Coronary artery (tissue), 2 donors: ENCODE data around the gene HOXB5.

Source experiments
- DNase-seq: peaks from one replicate; pipeline ENCODE4 v3.0.0-alpha.2; 2017; ENCODE audit warnings: low spot score
- H3K27ac ChIP-seq, 2 donors: fragments of 200-600 bp; sonication (generic); one replicate each; pipeline ENCODE4 v1.5.1; 2016 to 2019
- H3K4me3 ChIP-seq: fragments of 200-600 bp; sonication (generic); 2 replicates; pipeline ENCODE4 v1.5.1; 2016; ENCODE audit warnings: mild to moderate bottlenecking, moderate library complexity
- TF ChIP-seq, protein P1 (sequence below): fragments of 200-600 bp; sonication (generic); IDR thresholded peaks from one replicate; pipeline ENCODE4 v1.5.1; 2019; ENCODE audit warnings: antibody characterized with exemption

Gene HOXB5

GRCh38 chr17:48545539-48545938 is 48.0 kb downstream of the HOXB5 start:
- TF ChIP-seq, protein P1, sequence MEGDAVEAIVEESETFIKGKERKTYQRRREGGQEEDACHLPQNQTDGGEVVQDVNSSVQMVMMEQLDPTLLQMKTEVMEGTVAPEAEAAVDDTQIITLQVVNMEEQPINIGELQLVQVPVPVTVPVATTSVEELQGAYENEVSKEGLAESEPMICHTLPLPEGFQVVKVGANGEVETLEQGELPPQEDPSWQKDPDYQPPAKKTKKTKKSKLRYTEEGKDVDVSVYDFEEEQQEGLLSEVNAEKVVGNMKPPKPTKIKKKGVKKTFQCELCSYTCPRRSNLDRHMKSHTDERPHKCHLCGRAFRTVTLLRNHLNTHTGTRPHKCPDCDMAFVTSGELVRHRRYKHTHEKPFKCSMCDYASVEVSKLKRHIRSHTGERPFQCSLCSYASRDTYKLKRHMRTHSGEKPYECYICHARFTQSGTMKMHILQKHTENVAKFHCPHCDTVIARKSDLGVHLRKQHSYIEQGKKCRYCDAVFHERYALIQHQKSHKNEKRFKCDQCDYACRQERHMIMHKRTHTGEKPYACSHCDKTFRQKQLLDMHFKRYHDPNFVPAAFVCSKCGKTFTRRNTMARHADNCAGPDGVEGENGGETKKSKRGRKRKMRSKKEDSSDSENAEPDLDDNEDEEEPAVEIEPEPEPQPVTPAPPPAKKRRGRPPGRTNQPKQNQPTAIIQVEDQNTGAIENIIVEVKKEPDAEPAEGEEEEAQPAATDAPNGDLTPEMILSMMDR: no peak
- no peak overlapping the region for H3K4me3 ChIP-seq
- no peak for DNase-seq
- H3K27ac ChIP-seq: peak overlapping the region; percentile 89 to 97

GRCh38 chr17:48545022-48545375 is 48.6 kb downstream of the HOXB5 start, which contains the start of gene HOXB2:
Gene HOXB2 (minus strand): TSS chr17:48545109. CDS start chr17:48544911, 198 bp downstream.
- Histone ChIP-seq H3K27ac (peak within 1 kb of the TSS; percentile 89 to 97), H3K4me3 (peak within 1 kb of the TSS; percentile 87)
- TF ChIP-seq, protein P1: no peak
- DNase-seq: no peak

- H3K27ac ChIP-seq: peak overlapping the region; percentile 89 to 97
- DNase-seq: peak; percentile 95
- TF ChIP-seq, protein P1: no peak
Measured at GRCh38 chr17:48544349-48545021, 49.1 kb downstream of the HOXB5 start.

DNA sequence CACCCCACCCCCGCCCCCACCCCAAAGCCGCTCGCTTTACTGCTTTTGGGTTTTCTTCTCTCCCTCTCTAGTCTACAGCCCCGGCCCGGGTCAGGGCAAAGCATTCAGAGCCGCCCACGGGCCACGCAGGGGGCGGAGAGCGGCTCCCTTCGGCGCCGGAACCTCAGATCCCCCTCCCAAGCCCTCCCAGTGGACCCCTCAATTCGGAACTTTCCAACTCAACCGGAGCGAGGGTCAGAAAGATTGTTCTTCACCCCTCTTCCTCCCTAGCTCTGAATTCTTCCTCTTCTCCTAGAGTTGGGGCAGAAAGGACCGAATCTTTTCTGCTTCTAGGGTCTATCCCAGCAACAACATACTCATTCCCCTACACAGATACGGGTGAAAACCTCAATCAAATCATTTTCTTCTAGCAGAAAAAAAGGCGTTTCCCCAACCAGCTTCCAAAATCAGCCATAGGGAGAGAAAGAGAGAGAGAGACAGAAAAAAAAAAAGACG is 49.7 kb downstream of the HOXB5 start:
- DNase-seq: no peak
- H3K4me3 ChIP-seq: peak overlapping the region; percentile 87
- H3K27ac ChIP-seq: peak overlapping the region; percentile 89 to 97
- TF ChIP-seq, protein P1: no peak

More at GRCh38 chr17:48544349-48545021, 49.1 kb downstream of the HOXB5 start:
- peak overlapping the region; percentile 87 for H3K4me3 ChIP-seq

GRCh38 chr17:48543107-48543853 is 50.3 kb downstream of the HOXB5 start:
- TF ChIP-seq, protein P1: peak; percentile 10
- H3K4me3 ChIP-seq: peak overlapping the region; percentile 87
- no peak for DNase-seq
- peak overlapping the region; percentile 89 to 97 for H3K27ac ChIP-seq

- H3K27ac ChIP-seq: peak overlapping the region; percentile 89 to 97
- TF ChIP-seq, protein P1: no peak
- peak overlapping the region; percentile 87 for H3K4me3 ChIP-seq
- DNase-seq: no peak
Measured at GRCh38 chr17:48542698-48543106, 50.9 kb downstream of the HOXB5 start.
